ENCODE measurements around the gene LSM2.
A peak's percentile ranks its signal among the peaks of the same experiment; 100 is the strongest.

LSM2 gene

DNA sequence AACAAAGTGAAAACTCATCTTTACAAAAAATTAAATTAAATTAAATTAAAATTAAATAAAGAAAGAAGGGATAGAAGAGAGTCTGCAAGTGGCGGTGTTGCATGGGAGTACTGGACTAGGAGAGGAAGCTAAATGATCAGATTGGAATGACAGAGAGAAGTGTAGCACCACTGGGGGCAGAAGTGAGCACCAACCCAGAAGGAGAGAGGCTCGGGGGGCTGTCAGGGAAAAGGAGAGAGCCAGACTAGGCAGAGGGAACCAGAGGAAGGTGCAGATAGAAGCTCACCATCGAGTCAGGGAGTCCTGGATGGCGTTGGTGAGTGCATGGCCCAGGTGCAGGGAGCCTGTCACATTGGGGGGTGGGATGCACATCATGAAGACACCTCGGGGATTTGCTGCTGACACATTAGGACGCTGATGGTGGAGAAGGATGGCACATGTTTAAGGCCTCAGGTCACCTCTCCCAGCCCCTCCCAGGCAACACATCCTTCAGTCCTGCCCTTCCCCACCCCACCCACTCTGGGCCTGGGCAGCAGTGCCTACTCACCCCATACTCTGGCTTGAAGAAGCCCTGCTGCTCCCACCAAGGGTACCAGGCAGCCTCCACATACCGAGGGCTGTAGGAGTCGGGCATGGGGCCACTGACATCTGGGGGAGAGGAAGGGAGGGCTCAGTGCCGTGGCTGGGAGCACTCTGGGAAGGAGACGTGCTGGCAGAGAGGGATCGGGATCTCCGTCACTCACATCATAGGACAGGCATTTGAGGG, 15.3 kb downstream of the LSM2 start:
- H3K9me3 ChIP-seq (ENCODE audit: control insufficient read depth in 5 of 5, low read length in 5 of 5): no peaks in the 10 kb centered on the region
- no peak overlapping the region for H3K4me3 ChIP-seq (ENCODE audit: low read depth in 1 of 5, low read length in 5 of 5)
- H3K27me3 ChIP-seq (ENCODE audit: control insufficient read depth in 5 of 5, insufficient read depth in 4 of 5, low read length in 5 of 5): no peaks in the 10 kb centered on the region
- H3K9ac ChIP-seq (ENCODE audit: low read length in 5 of 5): no peak overlapping the region
- peaks cover 0 to 22% (median 18%) of the 10 kb centered on the region in 5 donors for H3K4me1 ChIP-seq (ENCODE audit: control insufficient read depth in 5 of 5, insufficient read depth in 5 of 5, low read length in 5 of 5)
- H3K36me3 ChIP-seq (ENCODE audit: control insufficient read depth in 5 of 5, insufficient read depth in 5 of 5, low read length in 5 of 5): peaks cover 0 to 25% (median 21%) of the 10 kb centered on the region in 5 donors
- no peak overlapping the region for H3K27ac ChIP-seq (ENCODE audit: low read depth, low read length)

DNA sequence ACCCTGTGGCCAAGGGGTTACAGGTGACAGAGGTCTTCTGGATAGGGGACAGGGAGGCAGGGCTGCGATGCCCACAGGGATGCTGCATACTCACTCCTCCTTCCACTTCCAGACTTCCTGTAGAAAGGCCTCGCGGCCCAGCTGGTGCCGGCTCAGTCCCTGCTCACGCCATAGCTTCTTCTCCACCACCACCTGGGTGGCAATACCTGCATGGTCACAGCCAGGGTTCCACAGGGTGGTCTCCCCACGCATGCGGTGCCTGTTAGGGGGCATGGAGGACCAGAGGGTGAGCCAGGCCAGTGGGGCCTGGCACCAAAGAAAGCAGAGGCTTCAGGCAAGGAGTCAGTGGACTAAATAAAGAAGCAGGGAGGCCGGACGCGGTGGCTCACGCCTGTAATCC, 21.3 kb downstream of the LSM2 start:
- H3K4me1 ChIP-seq (ENCODE audit: control insufficient read depth in 5 of 5, insufficient read depth in 5 of 5, low read length in 5 of 5): no peaks in the 10 kb centered on the region
- peaks cover 0 to 56% (median 49%) of the 10 kb centered on the region in 5 donors for H3K36me3 ChIP-seq (ENCODE audit: control insufficient read depth in 5 of 5, insufficient read depth in 5 of 5, low read length in 5 of 5)
- H3K4me3 ChIP-seq (ENCODE audit: low read depth in 1 of 5, low read length in 5 of 5): no peak overlapping the region
- no peaks in the 10 kb centered on the region for H3K27me3 ChIP-seq (ENCODE audit: control insufficient read depth in 5 of 5, insufficient read depth in 4 of 5, low read length in 5 of 5)
- H3K9ac ChIP-seq (ENCODE audit: low read length in 5 of 5): no peak overlapping the region
- no peaks in the 10 kb centered on the region for H3K9me3 ChIP-seq (ENCODE audit: control insufficient read depth in 5 of 5, low read length in 5 of 5)
- H3K27ac ChIP-seq (ENCODE audit: low read depth, low read length): no peak overlapping the region

DNA sequence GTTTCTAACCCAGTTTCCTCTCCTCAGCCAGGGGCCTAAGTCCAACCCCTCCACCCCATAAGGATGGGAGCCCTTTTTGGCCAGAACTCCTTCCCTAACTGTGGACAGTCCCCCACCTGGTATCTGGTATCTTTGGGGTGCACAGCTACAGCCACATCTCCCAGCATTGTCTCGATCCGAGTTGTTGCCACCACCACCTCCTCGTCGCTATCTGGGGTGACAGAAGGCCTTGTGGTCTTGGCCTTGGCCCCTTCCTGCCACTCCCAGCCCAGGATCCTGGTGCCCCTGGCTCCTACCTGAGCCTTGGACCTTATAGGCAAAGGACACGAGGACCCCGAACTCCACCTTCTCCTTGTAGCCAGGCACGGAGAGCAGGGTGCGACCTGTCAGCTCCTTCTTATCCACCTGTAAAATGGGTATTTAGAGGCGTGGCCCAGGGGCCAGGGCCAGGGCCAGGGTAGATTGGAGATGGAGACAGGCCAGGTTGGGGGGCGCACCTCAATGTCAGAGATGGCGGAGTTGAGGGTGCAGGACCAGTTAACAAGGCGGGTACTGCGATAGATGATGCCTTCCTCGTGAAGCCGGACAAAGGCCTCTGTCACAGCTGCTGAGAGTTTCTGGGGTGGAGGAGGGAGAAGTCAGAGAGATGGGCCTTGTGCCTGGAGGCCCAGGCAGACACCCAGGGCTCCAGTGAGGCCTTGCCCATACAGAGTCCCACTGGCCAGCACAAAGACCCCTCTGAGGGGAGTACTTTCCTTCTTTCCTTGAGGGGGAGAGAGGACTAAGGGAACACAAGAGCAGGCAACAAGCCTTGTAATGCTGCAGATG, 22.5 kb downstream of the LSM2 start:
- Histone ChIP-seq H3K36me3 (ENCODE audit: control insufficient read depth in 5 of 5, insufficient read depth in 5 of 5, low read length in 5 of 5) (peaks cover 0 to 64% (median 60%) of the 10 kb centered on the region in 5 donors), H3K9me3 (ENCODE audit: control insufficient read depth in 5 of 5, low read length in 5 of 5) (no peaks in the 10 kb centered on the region), H3K4me1 (ENCODE audit: control insufficient read depth in 5 of 5, insufficient read depth in 5 of 5, low read length in 5 of 5) (no peaks in the 10 kb centered on the region), H3K27me3 (ENCODE audit: control insufficient read depth in 5 of 5, insufficient read depth in 4 of 5, low read length in 5 of 5) (no peaks in the 10 kb centered on the region), H3K27ac (ENCODE audit: low read depth, low read length) (no peak overlapping the region), H3K4me3 (ENCODE audit: low read depth in 1 of 5, low read length in 5 of 5) (no peak overlapping the region), H3K9ac (ENCODE audit: low read length in 5 of 5) (peak overlapping the region in 1 of 5 donors; percentile 20)

- Histone ChIP-seq H3K27me3 (ENCODE audit: control insufficient read depth in 5 of 5, insufficient read depth in 4 of 5, low read length in 5 of 5) (no peaks in the 10 kb centered on the region), H3K4me3 (ENCODE audit: low read depth in 1 of 5, low read length in 5 of 5) (no peak overlapping the region), H3K9ac (ENCODE audit: low read length in 5 of 5) (no peak overlapping the region), H3K36me3 (ENCODE audit: control insufficient read depth in 5 of 5, insufficient read depth in 5 of 5, low read length in 5 of 5) (peaks cover 0 to 78% (median 74%) of the 10 kb centered on the region in 5 donors), H3K27ac (ENCODE audit: low read depth, low read length) (no peak overlapping the region), H3K4me1 (ENCODE audit: control insufficient read depth in 5 of 5, insufficient read depth in 5 of 5, low read length in 5 of 5) (peaks cover 0 to 3% (median under 1%) of the 10 kb centered on the region in 5 donors), H3K9me3 (ENCODE audit: control insufficient read depth in 5 of 5, low read length in 5 of 5) (no peaks in the 10 kb centered on the region)
Measured at GRCh38 chr6:31782126-31782855, 24.5 kb downstream of the LSM2 start.

GRCh38 chr6:31781244-31782125, 25.3 kb downstream of the LSM2 start:
- H3K27ac ChIP-seq (ENCODE audit: low read depth, low read length): no peak overlapping the region
- H3K4me3 ChIP-seq (ENCODE audit: low read depth in 1 of 5, low read length in 5 of 5): no peak overlapping the region
- peaks cover 0 to 11% (median 8%) of the 10 kb centered on the region in 5 donors for H3K4me1 ChIP-seq (ENCODE audit: control insufficient read depth in 5 of 5, insufficient read depth in 5 of 5, low read length in 5 of 5)
- H3K9ac ChIP-seq (ENCODE audit: low read length in 5 of 5): peak overlapping the region in 1 of 5 donors; percentile 40
- no peaks in the 10 kb centered on the region for H3K9me3 ChIP-seq (ENCODE audit: control insufficient read depth in 5 of 5, low read length in 5 of 5)
- H3K27me3 ChIP-seq (ENCODE audit: control insufficient read depth in 5 of 5, insufficient read depth in 4 of 5, low read length in 5 of 5): no peaks in the 10 kb centered on the region
- peaks cover 0 to 78% (median 73%) of the 10 kb centered on the region in 5 donors for H3K36me3 ChIP-seq (ENCODE audit: control insufficient read depth in 5 of 5, insufficient read depth in 5 of 5, low read length in 5 of 5)

DNA sequence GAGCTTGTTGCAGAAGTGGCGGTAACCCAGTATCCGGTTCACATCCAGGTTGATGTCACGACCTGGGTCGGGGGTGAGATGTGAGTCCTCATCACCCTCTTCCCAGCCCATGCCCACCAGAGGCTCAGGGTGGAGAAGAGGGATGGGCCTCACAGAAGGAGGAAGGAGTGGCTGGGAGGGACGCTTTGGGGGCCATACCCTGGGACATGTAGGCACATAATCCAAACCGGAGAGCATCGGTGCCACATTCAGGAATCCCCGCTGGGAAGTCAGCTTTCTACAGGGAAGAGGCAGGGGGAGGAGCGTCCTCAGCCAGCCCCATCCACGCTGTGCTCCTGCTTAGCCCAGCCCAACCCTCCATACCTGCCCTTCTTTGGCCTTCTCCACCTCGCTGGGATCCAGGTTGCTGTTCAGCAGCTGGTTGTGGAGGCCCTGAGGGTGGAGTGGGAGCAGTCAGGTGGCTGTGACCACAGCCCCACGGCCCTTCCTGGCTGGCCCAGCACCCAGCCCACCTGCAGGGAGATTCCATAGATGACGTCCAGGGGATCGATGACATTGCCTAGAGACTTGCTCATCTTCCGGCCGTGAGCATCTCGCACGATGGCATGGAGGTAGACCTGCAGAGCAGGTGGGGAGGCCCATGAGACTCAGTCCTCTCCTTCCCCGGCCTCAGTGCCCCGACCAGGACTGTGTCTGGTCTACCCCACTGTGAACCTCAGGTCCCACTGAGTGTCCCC, 26.1 kb downstream of the LSM2 start:
- Histone ChIP-seq H3K9me3 (ENCODE audit: control insufficient read depth in 5 of 5, low read length in 5 of 5) (no peaks in the 10 kb centered on the region), H3K27me3 (ENCODE audit: control insufficient read depth in 5 of 5, insufficient read depth in 4 of 5, low read length in 5 of 5) (no peaks in the 10 kb centered on the region), H3K9ac (ENCODE audit: low read length in 5 of 5) (peak overlapping the region in 1 of 5 donors; percentile 40), H3K4me1 (ENCODE audit: control insufficient read depth in 5 of 5, insufficient read depth in 5 of 5, low read length in 5 of 5) (peaks cover 0 to 11% (median 8%) of the 10 kb centered on the region in 5 donors), H3K36me3 (ENCODE audit: control insufficient read depth in 5 of 5, insufficient read depth in 5 of 5, low read length in 5 of 5) (peaks cover 0 to 76% (median 73%) of the 10 kb centered on the region in 5 donors), H3K27ac (ENCODE audit: low read depth, low read length) (no peak overlapping the region), H3K4me3 (ENCODE audit: low read depth in 1 of 5, low read length in 5 of 5) (no peak overlapping the region)

DNA sequence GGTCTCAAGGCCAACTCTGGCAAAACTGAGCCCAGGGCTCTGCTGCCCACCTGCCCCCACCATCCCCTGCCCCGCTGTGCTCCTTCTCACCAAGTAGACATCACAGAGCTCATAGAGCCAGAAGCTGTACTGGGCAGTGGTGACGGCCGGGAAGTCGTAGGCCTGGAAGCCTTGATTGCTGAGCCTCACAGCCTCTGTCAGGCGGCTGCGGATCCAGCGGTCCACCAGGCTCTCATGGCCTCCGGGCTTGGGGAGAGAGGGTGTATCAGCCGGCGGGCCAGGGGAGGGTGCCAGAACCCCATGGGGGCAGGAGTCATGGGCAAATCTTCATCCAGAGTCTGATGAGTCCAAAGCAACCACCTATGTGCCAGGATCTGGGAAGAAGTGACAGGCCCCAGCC, 26.9 kb downstream of the LSM2 start:
- Histone ChIP-seq H3K9me3 (ENCODE audit: control insufficient read depth in 5 of 5, low read length in 5 of 5) (no peaks in the 10 kb centered on the region), H3K9ac (ENCODE audit: low read length in 5 of 5) (no peak overlapping the region), H3K4me3 (ENCODE audit: low read depth in 1 of 5, low read length in 5 of 5) (no peak overlapping the region), H3K4me1 (ENCODE audit: control insufficient read depth in 5 of 5, insufficient read depth in 5 of 5, low read length in 5 of 5) (peaks cover 0 to 11% (median 8%) of the 10 kb centered on the region in 5 donors), H3K27me3 (ENCODE audit: control insufficient read depth in 5 of 5, insufficient read depth in 4 of 5, low read length in 5 of 5) (no peaks in the 10 kb centered on the region), H3K27ac (ENCODE audit: low read depth, low read length) (no peak overlapping the region), H3K36me3 (ENCODE audit: control insufficient read depth in 5 of 5, insufficient read depth in 5 of 5, low read length in 5 of 5) (peaks cover 0 to 68% (median 66%) of the 10 kb centered on the region in 5 donors)

GRCh38 chr6:31778999-31779885, 27.5 kb downstream of the LSM2 start:
- H3K27me3 ChIP-seq (ENCODE audit: control insufficient read depth in 5 of 5, insufficient read depth in 4 of 5, low read length in 5 of 5): no peaks in the 10 kb centered on the region
- H3K4me3 ChIP-seq (ENCODE audit: low read depth in 1 of 5, low read length in 5 of 5): no peak overlapping the region
- H3K9ac ChIP-seq (ENCODE audit: low read length in 5 of 5): no peak overlapping the region
- H3K4me1 ChIP-seq (ENCODE audit: control insufficient read depth in 5 of 5, insufficient read depth in 5 of 5, low read length in 5 of 5): peaks cover 0 to 11% (median 8%) of the 10 kb centered on the region in 5 donors
- peaks cover 0 to 62% (median 60%) of the 10 kb centered on the region in 5 donors for H3K36me3 ChIP-seq (ENCODE audit: control insufficient read depth in 5 of 5, insufficient read depth in 5 of 5, low read length in 5 of 5)
- no peaks in the 10 kb centered on the region for H3K9me3 ChIP-seq (ENCODE audit: control insufficient read depth in 5 of 5, low read length in 5 of 5)
- no peak overlapping the region for H3K27ac ChIP-seq (ENCODE audit: low read depth, low read length)
